GM12878 (cell line): ENCODE measurements around the gene OLFML2A. TPM values are rescaled to one million over a fixed set of nuclear protein-coding genes. Genes with fewer than 3 reads are reported as not detected.

Experiments
- BACH1 ChIP-seq: fragments of 450-650 bp; IDR thresholded peaks from 2 replicates; pipeline ENCODE4 v1.6.1; 2017; ENCODE audit warnings: mild to moderate bottlenecking, borderline replicate concordance
- BHLHE40 ChIP-seq, 2 experiments: fragments of 450-650 bp in 1 of 2; IDR thresholded peaks; 2 replicates each; pipeline ENCODE4 v1.6.1; 2011 to 2017; ENCODE audit warnings: low read depth in 2 of 2, borderline replicate concordance in 1 of 2, improper control_type of control experiment in 1 of 2, low read length in 1 of 2, mild to moderate bottlenecking in 1 of 2
- CREM ChIP-seq: IDR thresholded peaks from 2 replicates; pipeline ENCODE4 v1.6.1; 2014; ENCODE audit warnings: antibody characterized with exemption, low read depth
- EGR1 ChIP-seq, 2 experiments: IDR thresholded peaks; 1 replicate in 1 of 2; 2 replicates in 1 of 2; pipeline ENCODE4 v1.6.1; 2011 to 2012; ENCODE audit warnings: low read depth in 2 of 2, low read length in 2 of 2, borderline replicate concordance in 1 of 2, mild to moderate bottlenecking in 1 of 2, moderate library complexity in 1 of 2
- ETV6 ChIP-seq, 2 experiments: fragments of 450-650 bp in 1 of 2; IDR thresholded peaks in 1 of 2; conservative IDR thresholded peaks in 1 of 2; 2 replicates each; pipeline ENCODE4 v1.6.1; 2014; ENCODE audit warnings: antibody characterized with exemption in 1 of 2, borderline replicate concordance in 1 of 2, low read depth in 1 of 2, mild to moderate bottlenecking in 1 of 2, moderate library complexity in 1 of 2
- FOXM1 ChIP-seq: IDR thresholded peaks from 2 replicates; pipeline ENCODE4 v1.6.1; 2012; ENCODE audit warnings: low read depth, mild to moderate bottlenecking, inconsistent platforms, low read length, moderate library complexity
- HDAC2 ChIP-seq: fragments of 200-600 bp; sonication (generic); IDR thresholded peaks from 2 replicates; pipeline ENCODE4 v1.6.1; 2017
- HDGF ChIP-seq: fragments of 450-650 bp; IDR thresholded peaks from 2 replicates; pipeline ENCODE4 v1.6.1; 2016; ENCODE audit warnings: antibody characterized with exemption
- KLF5 ChIP-seq: fragments of 450-650 bp; IDR thresholded peaks from 2 replicates; pipeline ENCODE4 v1.6.1; 2014; ENCODE audit warnings: mild to moderate bottlenecking; ENCODE audit not compliant: partially characterized antibody
- MYB ChIP-seq: fragments of 150-350 bp; IDR thresholded peaks from 2 replicates; pipeline ENCODE4 v1.6.1; 2014; ENCODE audit warnings: mild to moderate bottlenecking, low read depth, low read length, borderline replicate concordance
- NFYA ChIP-seq: IDR thresholded peaks from 2 replicates; pipeline ENCODE4 v1.6.1; 2011; ENCODE audit warnings: low read depth, mild to moderate bottlenecking, low read length, improper control_type of control experiment, borderline replicate concordance
- NRF1 ChIP-seq: conservative IDR thresholded peaks from 2 replicates; pipeline ENCODE4 v1.6.1; 2011; ENCODE audit warnings: mild to moderate bottlenecking, low read depth, low read length, improper control_type of control experiment
- POLR2A ChIP-seq: IDR thresholded peaks from 2 replicates; pipeline ENCODE4 v1.6.1; 2011; ENCODE audit warnings: low read depth, mild to moderate bottlenecking, low read length
- RBBP5 ChIP-seq: fragments of 200-600 bp; sonication (generic); conservative IDR thresholded peaks from 2 replicates; pipeline ENCODE4 v1.6.1; 2016
- SMAD5 ChIP-seq: IDR thresholded peaks from 2 replicates; pipeline ENCODE4 v1.6.1; 2016; ENCODE audit warnings: antibody characterized with exemption, low read depth
- SMC3 ChIP-seq: IDR thresholded peaks from 2 replicates; pipeline ENCODE4 v1.6.1; 2011; ENCODE audit warnings: low read length, improper control_type of control experiment, borderline replicate concordance
- SREBF2 ChIP-seq: IDR thresholded peaks from 2 replicates; pipeline ENCODE4 v1.6.1; 2012; ENCODE audit warnings: mild to moderate bottlenecking, low read length
- TARDBP ChIP-seq: IDR thresholded peaks from 2 replicates; pipeline ENCODE4 v1.6.1; 2016; ENCODE audit warnings: borderline replicate concordance
- ZSCAN29 ChIP-seq: fragments of 450-650 bp; IDR thresholded peaks from 2 replicates; pipeline ENCODE4 v1.6.1; 2017; ENCODE audit warnings: mild to moderate bottlenecking, moderate library complexity
- polyA plus RNA-seq, 11 experiments: library from polyadenylated mRNA; depleted of rRNA in 4 of 11; unstranded in 6 of 11; stranded (reverse) in 5 of 11; fragments of >200 nt; fragmentation: Nextera tagmentation in 4 of 11; fragmentation: Illumina TruSeq in 1 of 11; extraction: Ambion mirVana in 4 of 11; extraction: Trizol in 1 of 11; gene quantifications; 1 replicate in 1 of 11; 2 replicates in 10 of 11; pipeline versions ENCODE4 v1.2.1 to v1.2.3, GENCODE V29; 2011 to 2016; ENCODE audit warnings: inconsistent platforms in 2 of 11, missing spikeins in 2 of 11, low read depth in 1 of 11
- total RNA-seq, 4 experiments: library from RNA; depleted of rRNA in 3 of 4; stranded (reverse); fragments of >200 nt in 3 of 4; fragmentation: Illumina TruSeq in 1 of 4; extraction: Trizol in 1 of 4; gene quantifications; 2 replicates each; pipeline versions ENCODE4 v1.2.1 to v1.2.3, GENCODE V29; 2013 to 2021
- TF ChIP-seq, protein P1 (sequence below): fragments of 450-650 bp; IDR thresholded peaks from 2 replicates; pipeline ENCODE4 v1.6.1; 2017; ENCODE audit warnings: low read depth, mild to moderate bottlenecking, moderate library complexity
- TF ChIP-seq, protein P2 (sequence below): fragments of 450-650 bp; IDR thresholded peaks from 2 replicates; pipeline ENCODE4 v1.6.1; 2016; ENCODE audit warnings: mild to moderate bottlenecking
- TF ChIP-seq, protein P3 (sequence below): IDR thresholded peaks from 2 replicates; pipeline ENCODE4 v1.6.1; 2012; ENCODE audit warnings: mild to moderate bottlenecking, low read depth, low read length
- TF ChIP-seq, protein P4 (sequence below): IDR thresholded peaks from 2 replicates; pipeline ENCODE4 v1.6.1; 2011; ENCODE audit warnings: borderline replicate concordance, low read depth, mild to moderate bottlenecking, moderate library complexity, low read length; ENCODE audit not compliant: insufficient read depth, poor library complexity, severe bottlenecking

Gene OLFML2A
- total and polyA plus RNA-seq, 10 of the 15 experiments (the other 5 are each of a cell fraction or from before 2014, with no cell fraction given), result 0.02 to 0.13 (median 0.10) TPM; not detected in 4

DNA sequence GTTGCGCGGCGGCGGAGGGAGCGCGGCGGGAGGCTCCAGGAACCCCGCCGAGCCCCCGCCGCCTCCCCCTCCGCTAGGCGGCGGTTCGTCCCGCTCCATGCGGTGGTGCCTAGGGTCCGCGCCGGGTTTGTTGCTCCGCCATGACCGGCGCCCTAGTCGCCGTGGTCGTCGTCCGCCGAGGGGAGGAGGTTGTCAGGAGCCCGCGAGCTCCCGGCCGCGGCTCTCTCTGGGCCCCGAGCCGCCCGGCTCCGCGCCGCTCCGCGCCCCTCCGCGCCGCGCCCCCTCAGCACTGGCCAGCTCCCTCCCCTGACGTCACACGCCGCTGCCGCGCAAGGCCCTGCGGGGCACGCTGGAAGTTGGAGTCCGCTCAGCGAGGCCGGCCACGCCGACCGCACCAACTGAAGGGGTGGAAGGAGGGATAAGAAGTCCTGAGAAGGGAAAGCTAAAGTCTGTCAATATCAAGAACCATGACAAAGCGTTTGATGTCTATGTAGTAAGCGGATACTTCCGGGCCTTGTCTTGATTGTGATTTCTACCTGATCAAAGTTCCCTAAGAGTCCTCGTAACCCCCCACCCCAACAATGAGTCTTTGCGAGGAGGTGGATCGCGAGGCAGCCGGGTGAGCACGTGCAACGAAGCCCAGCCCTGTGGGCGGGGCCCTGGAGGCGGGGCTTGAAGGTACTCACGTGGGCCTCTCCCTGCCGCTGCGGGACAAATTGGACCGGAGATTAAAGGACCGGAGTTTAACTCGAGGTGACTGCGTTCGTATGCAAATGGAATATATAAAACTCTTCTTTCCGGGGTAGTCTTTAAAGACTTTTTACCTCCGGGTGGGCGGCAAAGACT lies 5.7 kb upstream of the OLFML2A start, which contains the start of gene NR6A1 (continued):
- TF ChIP-seq, protein P1, sequence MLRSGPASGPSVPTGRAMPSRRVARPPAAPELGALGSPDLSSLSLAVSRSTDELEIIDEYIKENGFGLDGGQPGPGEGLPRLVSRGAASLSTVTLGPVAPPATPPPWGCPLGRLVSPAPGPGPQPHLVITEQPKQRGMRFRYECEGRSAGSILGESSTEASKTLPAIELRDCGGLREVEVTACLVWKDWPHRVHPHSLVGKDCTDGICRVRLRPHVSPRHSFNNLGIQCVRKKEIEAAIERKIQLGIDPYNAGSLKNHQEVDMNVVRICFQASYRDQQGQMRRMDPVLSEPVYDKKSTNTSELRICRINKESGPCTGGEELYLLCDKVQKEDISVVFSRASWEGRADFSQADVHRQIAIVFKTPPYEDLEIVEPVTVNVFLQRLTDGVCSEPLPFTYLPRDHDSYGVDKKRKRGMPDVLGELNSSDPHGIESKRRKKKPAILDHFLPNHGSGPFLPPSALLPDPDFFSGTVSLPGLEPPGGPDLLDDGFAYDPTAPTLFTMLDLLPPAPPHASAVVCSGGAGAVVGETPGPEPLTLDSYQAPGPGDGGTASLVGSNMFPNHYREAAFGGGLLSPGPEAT, result peak; percentile 99
- TF ChIP-seq CREM (peak; percentile 97), NRF1 (0 out of 2 replicates have a peak, but pooled peaks have one; percentile 28), SMAD5 (no peak), HDAC2 (no peak), SMC3 (no peak), ZSCAN29 (no peak), HDGF (peak; percentile 33; the same call in 1 of the 2 replicates), SREBF2 (no peak), KLF5 (peak; percentile 100), NFYA (no peak), FOXM1 (no peak), BACH1 (peak; percentile 70; the same call in 1 of the 2 replicates), BHLHE40 (IDR thresholded peaks at IDR 0.05; ENCODE audit: borderline replicate concordance in 1 of 2, low read depth in 2 of 2, low read length in 1 of 2) (peak; percentile 99 to 100), POLR2A (peak; percentile 64), EGR1 (IDR thresholded peaks at IDR 0.05; ENCODE audit: borderline replicate concordance in 1 of 2, low read depth in 2 of 2, low read length in 2 of 2) (peak; percentile 64 to 66), TARDBP (peak; percentile 83; the same call in 1 of the 2 replicates), MYB (no peak), RBBP5 (no peak), ETV6 (conservative IDR thresholded peaks at IDR 0.05 in 1 of 2, IDR thresholded peaks at IDR 0.05 in 1 of 2; ENCODE audit: borderline replicate concordance in 1 of 2, low read depth in 1 of 2) (no peak; a peak in 1 of 4 replicates)
- TF ChIP-seq, protein P2, sequence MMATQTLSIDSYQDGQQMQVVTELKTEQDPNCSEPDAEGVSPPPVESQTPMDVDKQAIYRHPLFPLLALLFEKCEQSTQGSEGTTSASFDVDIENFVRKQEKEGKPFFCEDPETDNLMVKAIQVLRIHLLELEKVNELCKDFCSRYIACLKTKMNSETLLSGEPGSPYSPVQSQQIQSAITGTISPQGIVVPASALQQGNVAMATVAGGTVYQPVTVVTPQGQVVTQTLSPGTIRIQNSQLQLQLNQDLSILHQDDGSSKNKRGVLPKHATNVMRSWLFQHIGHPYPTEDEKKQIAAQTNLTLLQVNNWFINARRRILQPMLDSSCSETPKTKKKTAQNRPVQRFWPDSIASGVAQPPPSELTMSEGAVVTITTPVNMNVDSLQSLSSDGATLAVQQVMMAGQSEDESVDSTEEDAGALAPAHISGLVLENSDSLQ, result 0 out of 2 replicates have a peak, but pooled peaks have one; percentile 6
- TF ChIP-seq, protein P3, sequence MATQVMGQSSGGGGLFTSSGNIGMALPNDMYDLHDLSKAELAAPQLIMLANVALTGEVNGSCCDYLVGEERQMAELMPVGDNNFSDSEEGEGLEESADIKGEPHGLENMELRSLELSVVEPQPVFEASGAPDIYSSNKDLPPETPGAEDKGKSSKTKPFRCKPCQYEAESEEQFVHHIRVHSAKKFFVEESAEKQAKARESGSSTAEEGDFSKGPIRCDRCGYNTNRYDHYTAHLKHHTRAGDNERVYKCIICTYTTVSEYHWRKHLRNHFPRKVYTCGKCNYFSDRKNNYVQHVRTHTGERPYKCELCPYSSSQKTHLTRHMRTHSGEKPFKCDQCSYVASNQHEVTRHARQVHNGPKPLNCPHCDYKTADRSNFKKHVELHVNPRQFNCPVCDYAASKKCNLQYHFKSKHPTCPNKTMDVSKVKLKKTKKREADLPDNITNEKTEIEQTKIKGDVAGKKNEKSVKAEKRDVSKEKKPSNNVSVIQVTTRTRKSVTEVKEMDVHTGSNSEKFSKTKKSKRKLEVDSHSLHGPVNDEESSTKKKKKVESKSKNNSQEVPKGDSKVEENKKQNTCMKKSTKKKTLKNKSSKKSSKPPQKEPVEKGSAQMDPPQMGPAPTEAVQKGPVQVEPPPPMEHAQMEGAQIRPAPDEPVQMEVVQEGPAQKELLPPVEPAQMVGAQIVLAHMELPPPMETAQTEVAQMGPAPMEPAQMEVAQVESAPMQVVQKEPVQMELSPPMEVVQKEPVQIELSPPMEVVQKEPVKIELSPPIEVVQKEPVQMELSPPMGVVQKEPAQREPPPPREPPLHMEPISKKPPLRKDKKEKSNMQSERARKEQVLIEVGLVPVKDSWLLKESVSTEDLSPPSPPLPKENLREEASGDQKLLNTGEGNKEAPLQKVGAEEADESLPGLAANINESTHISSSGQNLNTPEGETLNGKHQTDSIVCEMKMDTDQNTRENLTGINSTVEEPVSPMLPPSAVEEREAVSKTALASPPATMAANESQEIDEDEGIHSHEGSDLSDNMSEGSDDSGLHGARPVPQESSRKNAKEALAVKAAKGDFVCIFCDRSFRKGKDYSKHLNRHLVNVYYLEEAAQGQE, result peak; percentile 82
- TF ChIP-seq, protein P4, sequence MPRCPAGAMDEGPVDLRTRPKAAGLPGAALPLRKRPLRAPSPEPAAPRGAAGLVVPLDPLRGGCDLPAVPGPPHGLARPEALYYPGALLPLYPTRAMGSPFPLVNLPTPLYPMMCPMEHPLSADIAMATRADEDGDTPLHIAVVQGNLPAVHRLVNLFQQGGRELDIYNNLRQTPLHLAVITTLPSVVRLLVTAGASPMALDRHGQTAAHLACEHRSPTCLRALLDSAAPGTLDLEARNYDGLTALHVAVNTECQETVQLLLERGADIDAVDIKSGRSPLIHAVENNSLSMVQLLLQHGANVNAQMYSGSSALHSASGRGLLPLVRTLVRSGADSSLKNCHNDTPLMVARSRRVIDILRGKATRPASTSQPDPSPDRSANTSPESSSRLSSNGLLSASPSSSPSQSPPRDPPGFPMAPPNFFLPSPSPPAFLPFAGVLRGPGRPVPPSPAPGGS, result no peak
